Liver (tissue), 9 donors: ENCODE data around the gene PIP4K2A. TPM values are rescaled to one million over a fixed set of nuclear protein-coding genes. Genes with fewer than 3 reads are reported as not detected.

Source experiments
- DNase-seq: peaks from one replicate; pipeline ENCODE4 v3.0.0-alpha.2; 2017; ENCODE audit warnings: low spot score
- H3K27ac ChIP-seq, 2 donors: one replicate each; pipeline ENCODE4 v1.7.0; 2013; ENCODE audit warnings: inconsistent platforms in 2 of 2, low read length in 2 of 2, control low read depth in 1 of 2, low read depth in 1 of 2, mild to moderate bottlenecking in 1 of 2
- H3K27me3 ChIP-seq, 4 donors: one replicate each; pipeline versions ENCODE4 v1.6.1 to v1.7.0; 2013; ENCODE audit warnings: low read length in 3 of 4, inconsistent platforms in 1 of 4, mild to moderate bottlenecking in 1 of 4, moderate library complexity in 1 of 4; ENCODE audit not compliant: control insufficient read depth in 4 of 4, insufficient read depth in 4 of 4
- H3K36me3 ChIP-seq, 4 donors: one replicate each; pipeline versions ENCODE4 v1.6.1 to v1.7.0; 2013; ENCODE audit warnings: low read length in 3 of 4, mild to moderate bottlenecking in 3 of 4, low read depth in 1 of 4, moderate library complexity in 1 of 4; ENCODE audit not compliant: control insufficient read depth in 4 of 4, insufficient read depth in 3 of 4
- H3K4me1 ChIP-seq, 4 donors: one replicate each; pipeline versions ENCODE4 v1.6.1 to v1.7.0; 2013; ENCODE audit warnings: low read length in 3 of 4, mild to moderate bottlenecking in 3 of 4, moderate library complexity in 1 of 4; ENCODE audit not compliant: control insufficient read depth in 4 of 4, insufficient read depth in 4 of 4
- H3K4me3 ChIP-seq, 3 donors: one replicate each; pipeline versions ENCODE4 v1.6.1 to v1.7.0; 2013; ENCODE audit warnings: low read length in 3 of 3, control low read depth in 1 of 3, low read depth in 1 of 3, mild to moderate bottlenecking in 1 of 3
- H3K9ac ChIP-seq, 2 donors: one replicate each; pipeline ENCODE4 v1.7.0; 2013; ENCODE audit warnings: low read length in 2 of 2, mild to moderate bottlenecking in 2 of 2, moderate library complexity in 2 of 2, control low read depth in 1 of 2, low read depth in 1 of 2
- H3K9me3 ChIP-seq, 4 donors: one replicate each; pipeline versions ENCODE4 v1.6.1 to v1.7.0; 2013; ENCODE audit warnings: low read length in 3 of 4; ENCODE audit not compliant: control insufficient read depth in 4 of 4
- EGR1 ChIP-seq, 2 donors: IDR thresholded peaks; 2 replicates each; pipeline ENCODE4 v1.6.1; 2016 to 2018; ENCODE audit warnings: antibody characterized with exemption in 2 of 2, low read depth in 2 of 2
- FOXA1 ChIP-seq: IDR thresholded peaks from 2 replicates; pipeline ENCODE4 v1.6.1; 2016; ENCODE audit warnings: antibody characterized with exemption
- FOXA2 ChIP-seq: IDR thresholded peaks from 2 replicates; pipeline ENCODE4 v1.6.1; 2016; ENCODE audit warnings: antibody characterized with exemption
- GABPA ChIP-seq, 2 donors: IDR thresholded peaks in 1 of 2; conservative IDR thresholded peaks in 1 of 2; 2 replicates each; pipeline ENCODE4 v1.6.1; 2016; ENCODE audit warnings: antibody characterized with exemption in 2 of 2, mild to moderate bottlenecking in 1 of 2, moderate library complexity in 1 of 2
- HNF4A ChIP-seq, 2 donors: conservative IDR thresholded peaks; 2 replicates each; pipeline ENCODE4 v1.6.1; 2016; ENCODE audit warnings: antibody characterized with exemption in 2 of 2, mild to moderate bottlenecking in 2 of 2
- HNF4G ChIP-seq: IDR thresholded peaks from 2 replicates; pipeline ENCODE4 v1.6.1; 2016; ENCODE audit warnings: antibody characterized with exemption
- JUND ChIP-seq, 2 donors: IDR thresholded peaks; 2 replicates each; pipeline ENCODE4 v1.6.1; 2016; ENCODE audit warnings: antibody characterized with exemption in 2 of 2
- RAD21 ChIP-seq, 2 donors: IDR thresholded peaks; 2 replicates each; pipeline ENCODE4 v1.6.1; 2016; ENCODE audit warnings: antibody characterized with exemption in 2 of 2, mild to moderate bottlenecking in 2 of 2
- RXRA ChIP-seq, 2 donors: IDR thresholded peaks; 2 replicates each; pipeline ENCODE4 v1.6.1; 2017 to 2018; ENCODE audit warnings: antibody characterized with exemption in 2 of 2, mild to moderate bottlenecking in 1 of 2
- SP1 ChIP-seq: IDR thresholded peaks from 2 replicates; pipeline ENCODE4 v1.6.1; 2018; ENCODE audit warnings: antibody characterized with exemption, mild to moderate bottlenecking
- TAF1 ChIP-seq: conservative IDR thresholded peaks from 2 replicates; pipeline ENCODE4 v1.6.1; 2016; ENCODE audit warnings: antibody characterized with exemption, mild to moderate bottlenecking
- WGBS: extraction: QIAGEN DNeasy Blood & Tissue Kit; methylation state at CpG from one replicate; pipeline ENCODE4 v1.1.7; 2013; 5-methylcytosine and 5-hydroxymethylcytosine counted together
- polyA plus RNA-seq, 2 donors: library from polyadenylated mRNA; stranded (reverse) in 1 of 2; unstranded in 1 of 2; fragments of 200-250 nt in 1 of 2; fragments of >200 nt in 1 of 2; fragmentation: Nextera tagmentation in 1 of 2; extraction: Ambion mirVana in 1 of 2; gene quantifications; one replicate each; pipeline versions ENCODE4 v1.2.1 to v1.2.3, GENCODE V29; 2013 to 2015
- total RNA-seq, 2 donors: library from RNA; depleted of rRNA; stranded (reverse); fragments of >200 nt; gene quantifications; one replicate each; pipeline ENCODE4 v1.2.3, GENCODE V29; 2014
- TF ChIP-seq, protein P1 (sequence below): fragments of 150-350 bp; IDR thresholded peaks from 2 replicates; pipeline ENCODE4 v1.5.1; 2017; ENCODE audit warnings: improper control_type of control experiment, low read depth, low read length; ENCODE audit not compliant: missing input control
- TF ChIP-seq, protein P2 (sequence below): IDR thresholded peaks from 2 replicates; pipeline ENCODE4 v1.6.1; 2016; ENCODE audit warnings: antibody characterized with exemption
- TF ChIP-seq, protein P3 (sequence below): IDR thresholded peaks from 2 replicates; pipeline ENCODE4 v1.6.1; 2016; ENCODE audit warnings: antibody characterized with exemption
- TF ChIP-seq, protein P4 (sequence below): IDR thresholded peaks from 2 replicates; pipeline ENCODE4 v1.6.1; 2016; ENCODE audit warnings: antibody characterized with exemption, mild to moderate bottlenecking
- donor health status: healthy.
- donor health status: healthy.
- donor health status: healthy.
- donor health status: healthy.
- donor health status: healthy.

PIP4K2A gene
- total and polyA plus RNA-seq, 4 donors = 6.4 to 53.7 (median 8.6) TPM

DNA sequence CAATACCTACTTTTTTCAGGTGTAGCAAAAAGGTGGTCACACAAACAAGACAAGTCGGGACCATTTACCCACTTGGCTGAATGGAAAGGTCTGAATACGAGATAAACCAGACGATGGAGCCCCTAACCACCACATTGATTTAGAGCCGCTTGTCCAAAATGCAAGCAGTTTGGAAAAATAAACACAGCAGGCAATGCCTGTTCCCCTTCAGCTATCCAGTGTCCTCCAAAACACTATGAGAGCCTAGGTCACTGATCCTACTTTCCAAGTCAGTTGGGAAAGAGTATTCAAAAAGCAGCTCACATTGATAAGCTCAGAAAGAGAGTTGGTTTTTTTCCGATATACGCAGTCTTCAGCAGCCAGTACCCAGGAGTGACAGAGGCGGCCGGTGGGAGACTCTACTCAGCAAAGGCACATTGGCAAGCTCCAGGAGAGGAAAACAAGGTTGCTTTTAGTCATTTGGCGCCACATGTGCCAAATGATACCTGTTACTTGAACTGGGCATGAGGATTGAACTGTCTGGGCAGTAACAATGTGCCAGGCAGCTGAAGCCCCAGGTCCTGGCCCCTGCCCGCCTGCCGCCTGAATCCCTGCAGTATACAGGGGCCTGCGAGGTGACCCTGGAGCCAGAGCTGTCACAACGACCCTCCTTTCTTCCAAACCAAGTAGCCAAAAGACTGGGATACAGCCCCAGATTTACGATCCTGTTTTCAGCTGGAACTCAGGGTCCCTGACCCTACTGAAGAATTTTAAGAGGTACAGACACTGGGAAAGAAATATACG, 109.8 kb downstream of the PIP4K2A start:
- no peaks in the 10 kb centered on the region for H3K9me3 ChIP-seq
- H3K4me1 ChIP-seq = no peaks in the 10 kb centered on the region
- peaks cover 0 to 4% (median 2%) of the 10 kb centered on the region in 4 donors for H3K36me3 ChIP-seq
- WGBS = 86% methylated on average over 15 of the region's 15 CpGs
- H3K4me3 ChIP-seq = no peak overlapping the region
- H3K27ac ChIP-seq = peak overlapping the region in 1 of 2 donors; percentile 28
- no peaks in the 10 kb centered on the region for H3K27me3 ChIP-seq
- H3K9ac ChIP-seq = no peak overlapping the region
- no peak for DNase-seq
- TF ChIP-seq TAF1 (no peak), GABPA (IDR thresholded peaks at IDR 0.05 in 1 of 2, conservative IDR thresholded peaks at IDR 0.05 in 1 of 2) (no peak), RXRA (IDR thresholded peaks at IDR 0.05) (peak in 1 of 2 donors; percentile 41), JUND (IDR thresholded peaks at IDR 0.05) (no peak), FOXA2 (no peak), SP1 (no peak), HNF4A (conservative IDR thresholded peaks at IDR 0.05) (no peak), RAD21 (IDR thresholded peaks at IDR 0.05) (peak in 1 of 2 donors; percentile 59), EGR1 (IDR thresholded peaks at IDR 0.05; ENCODE audit: low read depth in 2 of 2) (no peak)
- TF ChIP-seq, protein P1, sequence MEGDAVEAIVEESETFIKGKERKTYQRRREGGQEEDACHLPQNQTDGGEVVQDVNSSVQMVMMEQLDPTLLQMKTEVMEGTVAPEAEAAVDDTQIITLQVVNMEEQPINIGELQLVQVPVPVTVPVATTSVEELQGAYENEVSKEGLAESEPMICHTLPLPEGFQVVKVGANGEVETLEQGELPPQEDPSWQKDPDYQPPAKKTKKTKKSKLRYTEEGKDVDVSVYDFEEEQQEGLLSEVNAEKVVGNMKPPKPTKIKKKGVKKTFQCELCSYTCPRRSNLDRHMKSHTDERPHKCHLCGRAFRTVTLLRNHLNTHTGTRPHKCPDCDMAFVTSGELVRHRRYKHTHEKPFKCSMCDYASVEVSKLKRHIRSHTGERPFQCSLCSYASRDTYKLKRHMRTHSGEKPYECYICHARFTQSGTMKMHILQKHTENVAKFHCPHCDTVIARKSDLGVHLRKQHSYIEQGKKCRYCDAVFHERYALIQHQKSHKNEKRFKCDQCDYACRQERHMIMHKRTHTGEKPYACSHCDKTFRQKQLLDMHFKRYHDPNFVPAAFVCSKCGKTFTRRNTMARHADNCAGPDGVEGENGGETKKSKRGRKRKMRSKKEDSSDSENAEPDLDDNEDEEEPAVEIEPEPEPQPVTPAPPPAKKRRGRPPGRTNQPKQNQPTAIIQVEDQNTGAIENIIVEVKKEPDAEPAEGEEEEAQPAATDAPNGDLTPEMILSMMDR = no peak

DNA sequence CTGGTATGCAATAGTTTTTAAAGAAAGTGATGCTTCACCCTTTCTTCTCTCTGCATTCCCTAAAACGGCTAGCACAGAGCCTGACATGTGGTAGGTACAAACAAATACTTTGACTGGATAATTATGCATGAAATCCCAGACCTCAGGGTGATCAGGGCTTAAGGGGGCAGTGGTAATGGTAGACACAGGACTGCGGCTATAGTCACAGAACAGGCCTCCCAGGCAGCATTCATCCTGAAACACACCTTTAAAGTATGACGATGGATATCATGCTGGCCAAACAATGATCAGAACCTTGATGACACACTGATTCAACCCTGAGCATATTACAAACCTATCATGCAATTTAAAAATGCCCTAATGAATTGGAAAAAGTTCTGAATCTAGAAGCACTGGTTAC, 110.8 kb downstream of the PIP4K2A start:
- peaks cover 0 to 3% (median 0%) of the 10 kb centered on the region in 4 donors for H3K36me3 ChIP-seq
- H3K9me3 ChIP-seq = no peaks in the 10 kb centered on the region
- no peaks in the 10 kb centered on the region for H3K27me3 ChIP-seq
- no peak overlapping the region for H3K27ac ChIP-seq
- no peak overlapping the region for H3K4me3 ChIP-seq
- H3K9ac ChIP-seq = no peak overlapping the region
- DNase-seq = no peak
- WGBS = 96% methylated on average over 3 of the region's 3 CpGs
- TF ChIP-seq JUND (IDR thresholded peaks at IDR 0.05) (no peak), GABPA (IDR thresholded peaks at IDR 0.05 in 1 of 2, conservative IDR thresholded peaks at IDR 0.05 in 1 of 2) (no peak), TAF1 (no peak), HNF4G (no peak), HNF4A (conservative IDR thresholded peaks at IDR 0.05) (no peak), FOXA2 (no peak), FOXA1 (no peak)
- TF ChIP-seq, protein P2, sequence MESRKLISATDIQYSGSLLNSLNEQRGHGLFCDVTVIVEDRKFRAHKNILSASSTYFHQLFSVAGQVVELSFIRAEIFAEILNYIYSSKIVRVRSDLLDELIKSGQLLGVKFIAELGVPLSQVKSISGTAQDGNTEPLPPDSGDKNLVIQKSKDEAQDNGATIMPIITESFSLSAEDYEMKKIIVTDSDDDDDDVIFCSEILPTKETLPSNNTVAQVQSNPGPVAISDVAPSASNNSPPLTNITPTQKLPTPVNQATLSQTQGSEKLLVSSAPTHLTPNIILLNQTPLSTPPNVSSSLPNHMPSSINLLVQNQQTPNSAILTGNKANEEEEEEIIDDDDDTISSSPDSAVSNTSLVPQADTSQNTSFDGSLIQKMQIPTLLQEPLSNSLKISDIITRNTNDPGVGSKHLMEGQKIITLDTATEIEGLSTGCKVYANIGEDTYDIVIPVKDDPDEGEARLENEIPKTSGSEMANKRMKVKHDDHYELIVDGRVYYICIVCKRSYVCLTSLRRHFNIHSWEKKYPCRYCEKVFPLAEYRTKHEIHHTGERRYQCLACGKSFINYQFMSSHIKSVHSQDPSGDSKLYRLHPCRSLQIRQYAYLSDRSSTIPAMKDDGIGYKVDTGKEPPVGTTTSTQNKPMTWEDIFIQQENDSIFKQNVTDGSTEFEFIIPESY = no peak
- TF ChIP-seq, protein P3, sequence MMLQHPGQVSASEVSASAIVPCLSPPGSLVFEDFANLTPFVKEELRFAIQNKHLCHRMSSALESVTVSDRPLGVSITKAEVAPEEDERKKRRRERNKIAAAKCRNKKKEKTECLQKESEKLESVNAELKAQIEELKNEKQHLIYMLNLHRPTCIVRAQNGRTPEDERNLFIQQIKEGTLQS = no peak
- TF ChIP-seq, protein P4, sequence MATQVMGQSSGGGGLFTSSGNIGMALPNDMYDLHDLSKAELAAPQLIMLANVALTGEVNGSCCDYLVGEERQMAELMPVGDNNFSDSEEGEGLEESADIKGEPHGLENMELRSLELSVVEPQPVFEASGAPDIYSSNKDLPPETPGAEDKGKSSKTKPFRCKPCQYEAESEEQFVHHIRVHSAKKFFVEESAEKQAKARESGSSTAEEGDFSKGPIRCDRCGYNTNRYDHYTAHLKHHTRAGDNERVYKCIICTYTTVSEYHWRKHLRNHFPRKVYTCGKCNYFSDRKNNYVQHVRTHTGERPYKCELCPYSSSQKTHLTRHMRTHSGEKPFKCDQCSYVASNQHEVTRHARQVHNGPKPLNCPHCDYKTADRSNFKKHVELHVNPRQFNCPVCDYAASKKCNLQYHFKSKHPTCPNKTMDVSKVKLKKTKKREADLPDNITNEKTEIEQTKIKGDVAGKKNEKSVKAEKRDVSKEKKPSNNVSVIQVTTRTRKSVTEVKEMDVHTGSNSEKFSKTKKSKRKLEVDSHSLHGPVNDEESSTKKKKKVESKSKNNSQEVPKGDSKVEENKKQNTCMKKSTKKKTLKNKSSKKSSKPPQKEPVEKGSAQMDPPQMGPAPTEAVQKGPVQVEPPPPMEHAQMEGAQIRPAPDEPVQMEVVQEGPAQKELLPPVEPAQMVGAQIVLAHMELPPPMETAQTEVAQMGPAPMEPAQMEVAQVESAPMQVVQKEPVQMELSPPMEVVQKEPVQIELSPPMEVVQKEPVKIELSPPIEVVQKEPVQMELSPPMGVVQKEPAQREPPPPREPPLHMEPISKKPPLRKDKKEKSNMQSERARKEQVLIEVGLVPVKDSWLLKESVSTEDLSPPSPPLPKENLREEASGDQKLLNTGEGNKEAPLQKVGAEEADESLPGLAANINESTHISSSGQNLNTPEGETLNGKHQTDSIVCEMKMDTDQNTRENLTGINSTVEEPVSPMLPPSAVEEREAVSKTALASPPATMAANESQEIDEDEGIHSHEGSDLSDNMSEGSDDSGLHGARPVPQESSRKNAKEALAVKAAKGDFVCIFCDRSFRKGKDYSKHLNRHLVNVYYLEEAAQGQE = no peak
- H3K4me1 ChIP-seq = no peaks in the 10 kb centered on the region
